Mesodermal cell (in vitro differentiated cells): ENCODE data around the gene ARSG.
"Not testable (repeated sequence)": the region's sequence is repeated elsewhere in the genome, so short reads cannot be mapped to it uniquely, and the experiment has no call there.

Experiments used
- H3K27ac ChIP-seq: 2 replicates; pipeline ENCODE4 v1.7.0; 2013; ENCODE audit warnings: mild to moderate bottlenecking, low read depth, low read length, moderate library complexity; ENCODE audit not compliant: severe bottlenecking
- H3K36me3 ChIP-seq: 2 replicates; pipeline ENCODE4 v1.7.1; 2013; ENCODE audit warnings: mild to moderate bottlenecking, low read length, moderate library complexity; ENCODE audit not compliant: control insufficient read depth, insufficient read depth
- H3K4me1 ChIP-seq: one replicate; pipeline ENCODE4 v1.7.1; 2013; ENCODE audit warnings: mild to moderate bottlenecking, low read length; ENCODE audit not compliant: insufficient read depth, control insufficient read depth, poor library complexity, severe bottlenecking
- H3K4me3 ChIP-seq: 2 replicates; pipeline ENCODE4 v1.7.0; 2013; ENCODE audit warnings: low read length, control low read depth, mild to moderate bottlenecking; ENCODE audit not compliant: insufficient read depth, poor library complexity, severe bottlenecking; ENCODE audit errors: extremely low read depth
- H3K9me3 ChIP-seq: 2 replicates; pipeline ENCODE4 v1.7.1; 2013; ENCODE audit warnings: mild to moderate bottlenecking, low read length, moderate library complexity; ENCODE audit not compliant: control insufficient read depth
- WGBS, 2 experiments: methylation state at CpG; one replicate each; pipeline ENCODE4 v1.1.5; 2013; ENCODE audit warnings: missing lambda C conversion rate in 2 of 2; ENCODE audit not compliant: insufficient coverage in 2 of 2; 5-methylcytosine and 5-hydroxymethylcytosine counted together

Gene ARSG

DNA sequence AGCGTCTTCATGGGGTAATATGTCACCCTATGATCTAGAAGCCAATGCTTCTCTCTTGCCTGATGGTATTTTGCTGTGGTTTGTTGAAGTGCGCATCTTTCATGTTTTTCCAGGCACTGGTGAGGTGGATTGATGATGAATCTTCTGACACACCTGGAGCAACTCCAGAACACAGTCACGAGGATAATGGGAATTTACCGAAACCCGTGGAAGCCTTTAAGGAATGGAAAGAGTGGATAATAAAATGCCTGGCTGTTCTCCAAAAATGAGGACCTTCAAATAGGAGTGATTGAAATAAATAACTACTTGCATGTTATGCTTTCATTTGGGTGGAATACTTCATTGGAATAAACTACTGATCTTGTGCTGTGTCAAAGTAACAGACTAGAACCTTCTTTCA lies 34.6 kb upstream of the ARSG start:
- peaks cover 37% of the 10 kb centered on the region for H3K36me3 ChIP-seq
- not testable (repeated sequence) for H3K9me3 ChIP-seq, H3K4me1 ChIP-seq, H3K27ac ChIP-seq, H3K4me3 ChIP-seq
- 93 to 100% methylated on average over 3 to 4 of the region's 5 CpGs for WGBS, 2 experiments

GRCh38 chr17:68257934-68258333 lies 33.4 kb upstream of the ARSG start:
- no peak overlapping the region for H3K27ac ChIP-seq
- no peaks in the 10 kb centered on the region for H3K9me3 ChIP-seq
- H3K4me3 ChIP-seq, result no peak overlapping the region
- H3K36me3 ChIP-seq, result peaks cover 28% of the 10 kb centered on the region
- no peaks in the 10 kb centered on the region for H3K4me1 ChIP-seq

- WGBS, 2 experiments, result 6 to 14% methylated on average over 10 to 17 of the region's 44 CpGs
- H3K27ac ChIP-seq, H3K4me1 ChIP-seq, H3K9me3 ChIP-seq, H3K4me3 ChIP-seq: not testable (repeated sequence)
- peaks cover 28% of the 10 kb centered on the region for H3K36me3 ChIP-seq
Measured at GRCh38 chr17:68258890-68259647, 32.2 kb upstream of the ARSG start.

GRCh38 chr17:68259648-68259951 lies 31.7 kb upstream of the ARSG start:
- H3K36me3 ChIP-seq, result peaks cover 27% of the 10 kb centered on the region
- H3K27ac ChIP-seq, H3K9me3 ChIP-seq, H3K4me1 ChIP-seq, H3K4me3 ChIP-seq: not testable (repeated sequence)
- no CpG with 5 or more reads among the region's 3 CpGs for WGBS, 2 experiments

GRCh38 chr17:68260051-68260762 lies 31.1 kb upstream of the ARSG start:
- Histone ChIP-seq H3K4me3 (no peak overlapping the region), H3K36me3 (peaks cover 21% of the 10 kb centered on the region), H3K27ac (no peak overlapping the region), H3K9me3 (no peaks in the 10 kb centered on the region), H3K4me1 (no peaks in the 10 kb centered on the region)
- WGBS, 2 experiments, result 94 to 95% methylated on average over 4 to 6 of the region's 9 CpGs

- H3K36me3 ChIP-seq, H3K4me3 ChIP-seq, H3K4me1 ChIP-seq, H3K9me3 ChIP-seq, H3K27ac ChIP-seq: not testable (repeated sequence)
- 80 to 88% methylated on average over 2 of the region's 2 CpGs for WGBS, 2 experiments
Measured at GRCh38 chr17:68262467-68262866, 28.8 kb upstream of the ARSG start.

DNA sequence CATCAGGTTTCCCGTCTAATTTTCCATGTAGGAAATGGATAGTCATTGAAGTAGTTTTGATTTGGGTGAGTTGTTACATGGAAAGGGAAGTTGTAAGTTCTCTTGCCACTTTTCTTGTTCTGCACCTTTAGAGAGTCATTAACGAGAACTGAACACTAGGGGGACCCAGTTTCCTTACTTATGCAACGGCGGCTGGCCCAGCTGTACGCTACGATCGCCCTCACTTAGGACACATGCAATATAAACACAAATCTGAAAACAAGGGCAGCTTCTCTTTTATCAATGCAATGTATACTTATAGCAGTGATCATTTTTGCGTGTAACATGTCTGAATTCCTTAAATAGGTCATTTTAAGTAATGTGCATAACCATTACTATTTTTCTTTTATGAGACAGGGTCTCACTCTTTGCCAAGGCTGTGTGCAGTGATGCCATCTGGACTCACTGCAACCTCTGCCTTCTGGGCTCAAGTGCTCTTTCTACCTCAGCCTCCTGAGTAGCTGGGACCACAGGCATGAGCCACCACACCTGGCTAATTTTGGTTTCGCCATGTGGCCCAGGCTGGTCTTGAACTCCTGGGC lies 28.1 kb upstream of the ARSG start:
- WGBS, 2 experiments, result 91 to 100% methylated on average over 1 of the region's 9 CpGs
- H3K27ac ChIP-seq, H3K9me3 ChIP-seq, H3K4me3 ChIP-seq, H3K4me1 ChIP-seq, H3K36me3 ChIP-seq: not testable (repeated sequence)

GRCh38 chr17:68265833-68266232 lies 25.5 kb upstream of the ARSG start:
- H3K36me3 ChIP-seq, H3K9me3 ChIP-seq, H3K4me1 ChIP-seq, H3K27ac ChIP-seq, H3K4me3 ChIP-seq: not testable (repeated sequence)
- 100% methylated on average over 1 of the region's 2 CpGs; no CpG with 5 or more reads in 1 of the 2 experiments for WGBS, 2 experiments

DNA sequence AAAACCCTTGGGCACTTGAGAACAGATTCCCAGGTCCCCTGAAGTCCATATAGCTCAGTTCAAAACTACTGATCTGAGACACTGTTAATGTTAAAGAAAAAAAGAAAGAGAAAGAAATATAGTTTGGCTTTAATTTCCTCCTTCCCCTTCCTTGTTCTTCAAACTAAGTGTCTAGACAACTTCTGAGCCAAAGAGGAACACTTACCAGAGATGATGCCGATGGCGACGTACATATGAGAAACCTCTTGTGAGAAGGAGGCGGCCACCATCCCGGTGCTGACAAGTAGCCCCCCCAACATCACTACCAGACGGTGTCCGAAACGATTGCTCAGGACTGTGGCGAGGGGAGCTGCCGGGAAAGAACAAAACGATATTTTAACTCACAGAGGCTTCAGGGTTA lies 17.6 kb upstream of the ARSG start:
- H3K27ac ChIP-seq, result no peak overlapping the region
- H3K9me3 ChIP-seq, result peaks cover 7% of the 10 kb centered on the region
- H3K36me3 ChIP-seq, result no peaks in the 10 kb centered on the region
- 95 to 98% methylated on average over 8 to 10 of the region's 11 CpGs for WGBS, 2 experiments
- H3K4me1 ChIP-seq, result no peaks in the 10 kb centered on the region
- no peak overlapping the region for H3K4me3 ChIP-seq

DNA sequence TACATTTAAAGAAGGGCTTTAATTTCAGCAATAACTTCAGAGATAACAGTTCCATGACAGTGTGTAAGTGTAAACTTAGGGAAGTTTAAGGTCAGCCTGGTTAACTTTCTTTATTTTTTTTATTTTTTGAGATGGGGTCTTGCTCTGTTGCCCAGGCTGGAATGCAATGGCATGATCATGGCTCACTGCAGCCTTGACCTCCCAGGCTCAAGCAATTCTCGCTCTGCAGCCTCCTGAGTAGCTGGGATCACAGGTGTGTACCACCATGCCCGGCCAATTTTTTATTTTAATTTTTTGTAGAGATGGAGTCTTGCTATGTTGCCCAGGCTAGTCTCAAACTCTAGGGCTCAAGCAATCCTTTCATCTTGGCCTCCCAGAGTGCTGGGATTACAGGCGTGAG lies 15.0 kb upstream of the ARSG start:
- H3K4me3 ChIP-seq, H3K36me3 ChIP-seq: not testable (repeated sequence)
- WGBS, 2 experiments, result 92% methylated on average over 2 of the region's 3 CpGs; no CpG with 5 or more reads in 1 of the 2 experiments

DNA sequence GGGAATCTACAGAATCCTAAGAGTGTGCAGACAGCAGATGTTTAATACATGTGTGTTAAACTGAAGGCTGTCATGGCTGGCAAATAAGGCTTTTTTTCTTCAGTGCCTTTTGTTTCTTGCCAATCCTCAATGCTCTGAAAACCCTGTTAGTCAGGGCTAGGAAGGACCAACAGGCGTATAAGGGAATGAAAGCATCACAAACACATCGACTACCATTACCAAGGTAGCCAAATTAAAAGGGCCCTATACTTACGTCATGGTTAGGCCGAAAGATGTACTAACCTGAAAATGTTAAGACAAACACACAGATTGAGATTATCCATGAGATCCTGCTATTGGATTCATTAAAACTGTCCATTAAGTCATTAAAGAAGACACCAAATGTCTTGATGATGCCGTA lies 13.5 kb upstream of the ARSG start:
- H3K36me3 ChIP-seq, result no peaks in the 10 kb centered on the region

More for the DNA sequence above, 15.0 kb upstream of the ARSG start:
- not testable (repeated sequence) for H3K4me1 ChIP-seq, H3K9me3 ChIP-seq, H3K27ac ChIP-seq

More for the DNA sequence above, 13.5 kb upstream of the ARSG start:
- Histone ChIP-seq H3K9me3 (peaks cover 7% of the 10 kb centered on the region), H3K27ac (no peak overlapping the region), H3K4me3 (no peak overlapping the region), H3K4me1 (no peaks in the 10 kb centered on the region)
- WGBS, 2 experiments, result 100% methylated on average over 4 of the region's 5 CpGs
